ENCODE measurements around the gene EPB41L4A. TPM values are rescaled to one million over a fixed set of nuclear protein-coding genes. Genes with fewer than 3 reads are reported as not detected.
"Not testable (repeated sequence)": the region's sequence is repeated elsewhere in the genome, so short reads cannot be mapped to it uniquely, and the experiment has no call there.

Gene EPB41L4A
- total and polyA plus RNA-seq, 2 donors (not counting 1 experiment from before 2014, with no cell fraction given), result 0.23 to 0.50 TPM

DNA sequence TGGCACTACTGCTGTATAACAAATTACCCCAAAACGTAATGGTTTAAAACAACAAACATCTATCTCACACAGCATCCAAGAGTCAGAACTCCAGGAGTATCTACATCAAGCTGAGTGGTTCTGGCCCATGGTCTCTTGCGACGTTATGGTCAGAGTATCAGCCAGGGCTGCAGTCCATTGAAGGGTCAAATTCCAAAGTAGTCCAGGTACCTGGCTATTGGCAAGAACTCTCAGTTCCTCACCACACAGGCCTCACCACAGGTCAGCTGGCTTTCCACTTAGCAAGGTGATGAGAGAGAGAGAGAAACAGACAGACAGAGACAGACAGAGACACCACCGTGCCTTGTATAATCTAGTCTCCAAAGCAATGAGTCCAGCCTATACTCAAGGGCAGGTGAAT, 22.6 kb downstream of the EPB41L4A start:
- no peak overlapping the region for H3K4me3 ChIP-seq (replicated peaks in 1 of 4; ENCODE audit: control extremely low read depth in 1 of 4, insufficient read depth in 1 of 4, low read depth in 3 of 4, low read length in 4 of 4)
- no peak for DNase-seq (ENCODE audit: low read depth in 2 of 2)
- no peak overlapping the region for H3K4me2 ChIP-seq (ENCODE audit: extremely low read depth, insufficient read depth, low read length)
- H3K79me2 ChIP-seq (ENCODE audit: control insufficient read depth, insufficient read depth, low read length), result no peaks in the 10 kb centered on the region
- H3K9ac ChIP-seq (ENCODE audit: insufficient read depth, low read length), result no peak overlapping the region
- no peaks in the 10 kb centered on the region for H3K27me3 ChIP-seq (ENCODE audit: control insufficient read depth, insufficient read depth, low read length)
- no peaks in the 10 kb centered on the region for H3K9me3 ChIP-seq (ENCODE audit: control insufficient read depth, insufficient read depth, low read depth, low read length)
- TF ChIP-seq EZH2 (IDR thresholded peaks at IDR 0.05; ENCODE audit: low read length, missing control alignments), result no peak
- TF ChIP-seq, protein P1, sequence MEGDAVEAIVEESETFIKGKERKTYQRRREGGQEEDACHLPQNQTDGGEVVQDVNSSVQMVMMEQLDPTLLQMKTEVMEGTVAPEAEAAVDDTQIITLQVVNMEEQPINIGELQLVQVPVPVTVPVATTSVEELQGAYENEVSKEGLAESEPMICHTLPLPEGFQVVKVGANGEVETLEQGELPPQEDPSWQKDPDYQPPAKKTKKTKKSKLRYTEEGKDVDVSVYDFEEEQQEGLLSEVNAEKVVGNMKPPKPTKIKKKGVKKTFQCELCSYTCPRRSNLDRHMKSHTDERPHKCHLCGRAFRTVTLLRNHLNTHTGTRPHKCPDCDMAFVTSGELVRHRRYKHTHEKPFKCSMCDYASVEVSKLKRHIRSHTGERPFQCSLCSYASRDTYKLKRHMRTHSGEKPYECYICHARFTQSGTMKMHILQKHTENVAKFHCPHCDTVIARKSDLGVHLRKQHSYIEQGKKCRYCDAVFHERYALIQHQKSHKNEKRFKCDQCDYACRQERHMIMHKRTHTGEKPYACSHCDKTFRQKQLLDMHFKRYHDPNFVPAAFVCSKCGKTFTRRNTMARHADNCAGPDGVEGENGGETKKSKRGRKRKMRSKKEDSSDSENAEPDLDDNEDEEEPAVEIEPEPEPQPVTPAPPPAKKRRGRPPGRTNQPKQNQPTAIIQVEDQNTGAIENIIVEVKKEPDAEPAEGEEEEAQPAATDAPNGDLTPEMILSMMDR (conservative IDR thresholded peaks at IDR 0.05 in 1 of 2, IDR thresholded peaks at IDR 0.05 in 1 of 2; ENCODE audit: low read depth in 1 of 2, low read length in 2 of 2), result no peak
- H3K4me1 ChIP-seq (ENCODE audit: control insufficient read depth, extremely low read depth, insufficient read depth, low read length), result no peaks in the 10 kb centered on the region
- no peaks in the 10 kb centered on the region for H4K20me1 ChIP-seq (ENCODE audit: control insufficient read depth, extremely low read depth, insufficient read depth, low read length)
- H3K36me3 ChIP-seq (ENCODE audit: control insufficient read depth, insufficient read depth, low read length), result no peaks in the 10 kb centered on the region
- no peak overlapping the region for H2AFZ ChIP-seq (ENCODE audit: low read length)
- H3K27ac ChIP-seq (ENCODE audit: insufficient read depth, low read length), result no peak overlapping the region

GRCh38 chr5:112395299-112395698, 23.8 kb downstream of the EPB41L4A start:
- not testable (repeated sequence) for H3K4me2 ChIP-seq (ENCODE audit: extremely low read depth, insufficient read depth, low read length); H3K9ac ChIP-seq (ENCODE audit: insufficient read depth, low read length); DNase-seq (ENCODE audit: low read depth in 2 of 2); H3K36me3 ChIP-seq (ENCODE audit: control insufficient read depth, insufficient read depth, low read length); H3K27me3 ChIP-seq (ENCODE audit: control insufficient read depth, insufficient read depth, low read length); H3K9me3 ChIP-seq (ENCODE audit: control insufficient read depth, insufficient read depth, low read depth, low read length); H2AFZ ChIP-seq (ENCODE audit: low read length); H3K4me1 ChIP-seq (ENCODE audit: control insufficient read depth, extremely low read depth, insufficient read depth, low read length); H3K79me2 ChIP-seq (ENCODE audit: control insufficient read depth, insufficient read depth, low read length); H3K27ac ChIP-seq (ENCODE audit: insufficient read depth, low read length); H4K20me1 ChIP-seq (ENCODE audit: control insufficient read depth, extremely low read depth, insufficient read depth, low read length); H3K4me3 ChIP-seq (replicated peaks in 1 of 4; ENCODE audit: control extremely low read depth in 1 of 4, insufficient read depth in 1 of 4, low read depth in 3 of 4, low read length in 4 of 4)

DNA sequence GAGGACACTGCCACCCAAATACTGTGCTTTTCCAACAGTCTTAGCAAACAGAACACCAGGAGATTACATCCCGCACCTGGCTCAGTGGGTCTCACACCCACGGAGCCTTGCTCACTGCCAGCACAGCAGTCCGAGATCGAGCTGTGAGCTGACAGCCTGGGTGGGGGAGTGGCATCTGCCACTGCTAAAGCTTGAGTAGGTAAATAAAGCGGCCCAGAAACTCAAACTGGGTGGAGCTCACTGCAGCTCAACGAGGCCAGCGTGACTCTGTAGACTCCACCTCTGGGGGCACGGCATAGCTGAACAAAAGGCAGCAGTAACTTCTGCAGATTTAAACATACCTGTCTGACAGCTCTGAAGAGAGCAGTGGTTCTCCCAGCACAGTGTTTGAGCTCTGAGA, 28.8 kb downstream of the EPB41L4A start:
- H3K9ac ChIP-seq (ENCODE audit: insufficient read depth, low read length), result no peak overlapping the region
- no peak for DNase-seq (ENCODE audit: low read depth in 2 of 2)

More for the DNA sequence above, 28.8 kb downstream of the EPB41L4A start:
- H3K4me1 ChIP-seq (ENCODE audit: control insufficient read depth, extremely low read depth, insufficient read depth, low read length), result no peaks in the 10 kb centered on the region
- H3K27ac ChIP-seq (ENCODE audit: insufficient read depth, low read length), result no peak overlapping the region
- H3K79me2 ChIP-seq (ENCODE audit: control insufficient read depth, insufficient read depth, low read length), result no peaks in the 10 kb centered on the region
- H3K27me3 ChIP-seq (ENCODE audit: control insufficient read depth, insufficient read depth, low read length), result no peaks in the 10 kb centered on the region
- TF ChIP-seq, protein P1 (conservative IDR thresholded peaks at IDR 0.05 in 1 of 2, IDR thresholded peaks at IDR 0.05 in 1 of 2; ENCODE audit: low read depth in 1 of 2, low read length in 2 of 2), result no peak
- no peak for TF ChIP-seq EZH2 (IDR thresholded peaks at IDR 0.05; ENCODE audit: low read length, missing control alignments)
- H3K36me3 ChIP-seq (ENCODE audit: control insufficient read depth, insufficient read depth, low read length), result no peaks in the 10 kb centered on the region
- H3K9me3 ChIP-seq (ENCODE audit: control insufficient read depth, insufficient read depth, low read depth, low read length), result no peaks in the 10 kb centered on the region
- H3K4me2 ChIP-seq (ENCODE audit: extremely low read depth, insufficient read depth, low read length), result no peak overlapping the region
- H4K20me1 ChIP-seq (ENCODE audit: control insufficient read depth, extremely low read depth, insufficient read depth, low read length), result no peaks in the 10 kb centered on the region
- no peak overlapping the region for H3K4me3 ChIP-seq (replicated peaks in 1 of 4; ENCODE audit: control extremely low read depth in 1 of 4, insufficient read depth in 1 of 4, low read depth in 3 of 4, low read length in 4 of 4)
- H2AFZ ChIP-seq (ENCODE audit: low read length), result no peak overlapping the region

All from fibroblast of lung (primary cell).